Measurements from ENCODE around the gene TCF20.

Gene TCF20

DNA sequence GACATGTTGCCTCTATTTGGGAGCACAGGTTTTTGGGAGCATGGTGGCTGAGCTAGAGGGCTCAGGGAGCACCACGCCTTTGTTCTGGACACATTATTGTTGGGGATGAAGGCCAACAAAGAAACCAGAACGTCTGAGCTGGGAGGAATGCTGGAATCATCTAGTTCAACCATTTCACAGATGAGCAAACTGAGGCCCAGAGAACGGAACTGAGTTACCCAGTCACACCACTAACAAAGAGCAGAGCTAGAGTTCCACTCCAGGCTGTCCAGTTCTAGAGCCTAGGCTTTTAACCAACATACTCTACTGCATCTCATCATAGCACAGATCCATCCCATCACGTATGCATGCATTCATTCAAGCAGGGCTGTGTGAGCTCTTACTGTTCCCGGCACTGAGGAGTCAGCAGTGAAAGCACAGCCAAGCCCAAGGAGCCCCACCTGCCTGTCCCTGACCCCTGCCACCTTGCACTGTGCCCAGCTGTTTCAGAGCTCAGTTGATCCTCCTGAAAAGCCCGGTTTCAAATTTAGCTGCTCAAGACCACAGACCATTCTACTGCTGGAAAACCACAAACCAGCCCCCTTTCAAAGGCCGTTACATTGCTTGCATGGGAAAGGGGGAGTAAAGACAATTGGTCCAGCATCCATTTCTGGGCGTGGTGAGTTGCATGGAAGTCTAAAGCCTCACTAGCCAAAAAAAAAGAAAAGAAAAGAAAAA, 16.9 kb upstream of the TCF20 start:
- TF ChIP-seq, protein P1, sequence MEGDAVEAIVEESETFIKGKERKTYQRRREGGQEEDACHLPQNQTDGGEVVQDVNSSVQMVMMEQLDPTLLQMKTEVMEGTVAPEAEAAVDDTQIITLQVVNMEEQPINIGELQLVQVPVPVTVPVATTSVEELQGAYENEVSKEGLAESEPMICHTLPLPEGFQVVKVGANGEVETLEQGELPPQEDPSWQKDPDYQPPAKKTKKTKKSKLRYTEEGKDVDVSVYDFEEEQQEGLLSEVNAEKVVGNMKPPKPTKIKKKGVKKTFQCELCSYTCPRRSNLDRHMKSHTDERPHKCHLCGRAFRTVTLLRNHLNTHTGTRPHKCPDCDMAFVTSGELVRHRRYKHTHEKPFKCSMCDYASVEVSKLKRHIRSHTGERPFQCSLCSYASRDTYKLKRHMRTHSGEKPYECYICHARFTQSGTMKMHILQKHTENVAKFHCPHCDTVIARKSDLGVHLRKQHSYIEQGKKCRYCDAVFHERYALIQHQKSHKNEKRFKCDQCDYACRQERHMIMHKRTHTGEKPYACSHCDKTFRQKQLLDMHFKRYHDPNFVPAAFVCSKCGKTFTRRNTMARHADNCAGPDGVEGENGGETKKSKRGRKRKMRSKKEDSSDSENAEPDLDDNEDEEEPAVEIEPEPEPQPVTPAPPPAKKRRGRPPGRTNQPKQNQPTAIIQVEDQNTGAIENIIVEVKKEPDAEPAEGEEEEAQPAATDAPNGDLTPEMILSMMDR (IDR thresholded peaks at IDR 0.05; ENCODE audit: low read depth, low read length) = no peak
- no peak for DNase-seq (ENCODE audit: low read depth in 2 of 2)
- H3K4me3 ChIP-seq (replicated peaks in 1 of 2; ENCODE audit: low read depth in 2 of 2, low read length in 2 of 2) = no peak overlapping the region

GRCh38 chr22:42286205-42286604, 15.8 kb upstream of the TCF20 start:
- TF ChIP-seq, protein P1 (IDR thresholded peaks at IDR 0.05; ENCODE audit: low read depth, low read length) = no peak
- no peak for DNase-seq (ENCODE audit: low read depth in 2 of 2)
- H3K4me3 ChIP-seq (replicated peaks in 1 of 2; ENCODE audit: low read depth in 2 of 2, low read length in 2 of 2) = no peak overlapping the region

GRCh38 chr22:42285604-42286003, 15.2 kb upstream of the TCF20 start:
- TF ChIP-seq, protein P1 (IDR thresholded peaks at IDR 0.05; ENCODE audit: low read depth, low read length) = no peak
- no peak for DNase-seq (ENCODE audit: low read depth in 2 of 2)
- H3K4me3 ChIP-seq (replicated peaks in 1 of 2; ENCODE audit: low read depth in 2 of 2, low read length in 2 of 2) = no peak overlapping the region

DNA sequence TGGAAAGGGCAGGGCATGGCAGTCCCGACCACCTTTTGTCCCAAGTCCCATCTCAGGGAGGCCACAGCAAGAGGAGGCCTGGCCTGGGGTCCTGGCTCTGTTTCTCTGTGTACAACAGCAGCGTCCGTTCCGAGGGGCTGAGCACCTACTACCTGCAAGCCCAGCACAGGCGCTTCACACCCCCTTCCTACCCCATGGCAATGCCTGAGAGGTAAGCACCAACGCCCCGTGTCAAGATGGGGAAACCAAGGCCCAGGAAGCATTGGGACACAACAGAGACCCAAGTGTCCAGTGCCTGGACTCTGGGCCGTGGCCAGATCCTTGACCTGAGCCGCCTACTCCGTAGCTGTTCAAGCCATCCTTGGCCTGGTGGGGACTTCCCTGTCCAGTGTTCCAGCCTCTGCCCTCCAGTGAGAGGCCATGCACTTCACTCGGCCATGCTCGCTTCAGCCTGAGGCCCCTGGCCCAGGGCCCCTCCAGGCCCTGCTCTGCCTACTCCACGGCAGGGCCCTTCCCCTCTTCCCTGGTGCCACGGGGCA, 14.3 kb upstream of the TCF20 start:
- no peak overlapping the region for H3K4me3 ChIP-seq (replicated peaks in 1 of 2; ENCODE audit: low read depth in 2 of 2, low read length in 2 of 2)
- TF ChIP-seq, protein P1 (IDR thresholded peaks at IDR 0.05; ENCODE audit: low read depth, low read length) = no peak
- no peak for DNase-seq (ENCODE audit: low read depth in 2 of 2)

DNA sequence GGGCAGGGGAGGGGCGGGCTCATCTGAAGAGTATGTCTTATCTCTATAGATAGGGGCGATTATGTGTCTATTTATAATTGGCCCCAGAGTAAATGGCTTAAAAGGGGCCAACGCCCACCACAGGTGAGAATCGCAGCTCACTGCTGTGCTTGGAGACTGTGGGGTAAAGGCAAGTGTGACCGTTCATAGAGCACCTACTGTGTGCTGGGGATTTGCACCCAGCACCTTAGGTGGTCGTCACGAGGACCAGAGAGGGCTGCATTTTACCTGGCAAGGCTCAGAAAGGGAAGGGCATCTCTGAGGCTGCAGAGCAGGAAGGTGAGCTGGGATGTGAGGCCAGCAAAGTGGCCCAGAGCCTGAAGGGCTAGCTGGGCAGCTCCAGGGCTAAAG, 13.7 kb upstream of the TCF20 start:
- DNase-seq (ENCODE audit: low read depth in 2 of 2) = no peak
- no peak overlapping the region for H3K4me3 ChIP-seq (replicated peaks in 1 of 2; ENCODE audit: low read depth in 2 of 2, low read length in 2 of 2)
- TF ChIP-seq, protein P1 (IDR thresholded peaks at IDR 0.05; ENCODE audit: low read depth, low read length) = no peak

- peak overlapping the region; percentile 24 to 28 for H3K4me3 ChIP-seq (replicated peaks in 1 of 2; ENCODE audit: low read depth in 2 of 2, low read length in 2 of 2)
- TF ChIP-seq, protein P1 (IDR thresholded peaks at IDR 0.05; ENCODE audit: low read depth, low read length) = no peak
- no peak for DNase-seq (ENCODE audit: low read depth in 2 of 2)
These were observed 13.1 kb upstream of the TCF20 start for GRCh38 chr22:42283278-42284201.
